Measurements from ENCODE around the gene HDAC8.

DNA sequence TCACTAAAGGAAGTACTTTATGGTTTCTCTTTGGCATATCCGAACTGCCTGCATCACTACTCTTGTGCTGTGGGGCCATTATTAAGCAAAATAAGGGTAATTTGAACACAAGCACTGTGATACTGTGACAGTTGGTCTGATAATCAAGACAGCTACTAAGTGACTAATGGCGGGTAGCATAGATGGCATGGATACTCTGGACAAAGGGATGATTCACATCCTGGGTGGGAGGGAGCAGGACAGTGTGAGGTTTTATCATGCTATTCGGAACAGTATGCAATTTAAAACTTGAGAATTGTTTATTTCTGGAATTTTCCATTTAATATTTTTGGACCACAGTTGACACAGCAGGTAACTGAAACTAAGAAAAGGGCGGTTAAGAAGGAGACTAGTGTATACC, 214.3 kb downstream of the HDAC8 start:
- TF ChIP-seq, protein P1, sequence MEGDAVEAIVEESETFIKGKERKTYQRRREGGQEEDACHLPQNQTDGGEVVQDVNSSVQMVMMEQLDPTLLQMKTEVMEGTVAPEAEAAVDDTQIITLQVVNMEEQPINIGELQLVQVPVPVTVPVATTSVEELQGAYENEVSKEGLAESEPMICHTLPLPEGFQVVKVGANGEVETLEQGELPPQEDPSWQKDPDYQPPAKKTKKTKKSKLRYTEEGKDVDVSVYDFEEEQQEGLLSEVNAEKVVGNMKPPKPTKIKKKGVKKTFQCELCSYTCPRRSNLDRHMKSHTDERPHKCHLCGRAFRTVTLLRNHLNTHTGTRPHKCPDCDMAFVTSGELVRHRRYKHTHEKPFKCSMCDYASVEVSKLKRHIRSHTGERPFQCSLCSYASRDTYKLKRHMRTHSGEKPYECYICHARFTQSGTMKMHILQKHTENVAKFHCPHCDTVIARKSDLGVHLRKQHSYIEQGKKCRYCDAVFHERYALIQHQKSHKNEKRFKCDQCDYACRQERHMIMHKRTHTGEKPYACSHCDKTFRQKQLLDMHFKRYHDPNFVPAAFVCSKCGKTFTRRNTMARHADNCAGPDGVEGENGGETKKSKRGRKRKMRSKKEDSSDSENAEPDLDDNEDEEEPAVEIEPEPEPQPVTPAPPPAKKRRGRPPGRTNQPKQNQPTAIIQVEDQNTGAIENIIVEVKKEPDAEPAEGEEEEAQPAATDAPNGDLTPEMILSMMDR (IDR thresholded peaks at IDR 0.05): no peak
- TF ChIP-seq ZFX (IDR thresholded peaks at IDR 0.05; ENCODE audit: borderline replicate concordance): no peak
